Stimulated activated naive CD4-positive, alpha-beta T cell treated with Interleukin-2 at 50 U/mL for 16 hours (primary cell): ENCODE measurements around the gene DOK1.

Source experiments
- DNase-seq: peaks from one replicate; lab custom pipeline; 2025; lab: John Stamatoyannopoulos, UW

Gene DOK1

DNA sequence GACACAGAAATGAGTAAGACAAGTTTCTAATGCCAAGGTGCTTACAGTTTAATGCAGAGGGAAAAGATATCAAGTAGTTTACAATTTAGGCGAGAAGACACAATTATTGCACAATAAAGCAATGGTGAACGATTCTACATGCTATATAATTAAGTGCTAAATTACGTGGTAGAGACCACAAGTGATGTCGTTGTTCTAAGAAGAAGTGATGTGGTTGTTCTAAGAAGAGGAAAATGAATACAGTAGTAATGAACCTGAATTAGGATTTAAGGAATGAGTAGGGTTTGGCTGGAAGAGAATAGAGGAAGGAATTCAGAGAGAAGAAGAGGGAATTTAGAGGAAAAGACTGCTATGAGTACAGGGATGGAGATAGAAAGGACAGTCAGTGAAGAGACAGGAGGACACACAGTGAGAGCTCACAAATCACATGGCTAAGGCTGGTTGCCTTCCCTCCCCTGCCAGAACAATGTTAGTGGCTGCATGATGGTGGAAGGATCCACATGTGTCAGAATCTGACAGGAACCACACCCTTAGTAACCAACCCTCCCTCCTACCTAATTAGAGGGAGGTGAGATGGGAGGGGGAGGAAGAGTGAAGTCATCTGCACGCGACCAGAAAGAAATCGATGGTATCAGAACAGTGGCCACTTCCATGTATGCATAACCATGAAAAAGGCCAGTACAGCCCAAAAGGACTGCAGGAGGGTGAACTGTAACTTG lies 48.9 kb downstream of the DOK1 start:
- DNase-seq, result no peak

DNA sequence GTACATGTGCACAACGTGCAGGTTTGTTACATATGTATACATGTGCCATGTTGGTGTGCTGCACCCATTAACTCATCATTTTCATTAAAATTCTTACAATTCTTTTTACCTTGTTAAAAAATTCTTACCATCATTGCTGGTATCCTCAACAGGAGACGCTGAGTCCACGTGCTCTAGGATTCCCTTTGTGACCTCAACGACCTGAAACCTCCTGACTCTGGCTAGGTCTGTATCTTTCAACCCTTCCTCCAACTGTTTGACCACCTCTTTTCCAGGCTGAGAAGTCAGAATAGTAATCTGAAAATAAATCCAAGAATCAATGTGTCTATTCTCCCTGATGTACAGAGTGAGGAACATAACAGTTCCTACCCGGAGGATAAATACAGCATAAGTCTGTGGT lies 52.4 kb downstream of the DOK1 start:
- DNase-seq, result no peak
